ENCODE data around the gene MPRIP.
"Not testable (repeated sequence)": the region's sequence is repeated elsewhere in the genome, so short reads cannot be mapped to it uniquely, and the experiment has no call there.

The MPRIP gene

GRCh38 chr17:17175340-17175739 is 133.1 kb downstream of the MPRIP start:
- no peak for DNase-seq

- DNase-seq = peak; percentile 41
Observed at GRCh38 chr17:17175917-17176316, 133.7 kb downstream of the MPRIP start.

DNA sequence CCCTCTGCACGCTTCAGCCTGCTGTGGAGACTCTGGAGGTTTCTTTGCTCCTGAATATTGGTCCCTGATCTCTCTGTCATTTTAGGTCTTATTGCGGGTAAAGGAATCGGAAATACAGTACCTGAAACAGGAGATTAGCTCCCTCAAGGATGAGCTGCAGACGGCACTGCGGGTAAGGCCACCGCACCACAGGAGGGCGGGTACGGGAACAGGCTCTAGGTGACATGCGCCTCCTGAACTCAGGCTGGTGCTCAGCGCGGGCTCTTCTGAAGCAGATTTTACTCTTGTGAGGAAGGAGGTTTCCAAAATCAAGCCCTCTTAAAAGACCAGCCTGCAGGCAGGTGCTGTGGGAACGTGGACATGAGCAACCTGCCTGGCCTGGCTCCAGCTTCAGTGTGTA is 134.1 kb downstream of the MPRIP start:
- no peak for DNase-seq

DNA sequence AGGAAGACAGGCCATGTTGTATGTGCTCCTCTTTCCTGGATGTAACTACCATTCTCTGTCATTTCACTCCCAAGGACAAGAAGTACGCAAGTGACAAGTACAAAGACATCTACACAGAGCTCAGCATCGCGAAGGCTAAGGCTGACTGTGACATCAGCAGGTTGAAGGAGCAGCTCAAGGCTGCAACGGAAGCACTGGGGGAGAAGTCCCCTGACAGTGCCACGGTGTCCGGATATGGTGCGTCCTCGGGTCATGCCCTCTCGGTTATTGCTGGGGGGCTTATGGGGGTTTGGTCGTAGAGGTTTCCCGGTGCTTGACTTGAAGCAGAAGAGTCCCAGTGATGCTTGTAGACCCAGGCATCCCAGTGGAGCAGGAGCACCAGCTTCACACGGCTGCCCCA is 134.9 kb downstream of the MPRIP start:
- DNase-seq = no peak

DNA sequence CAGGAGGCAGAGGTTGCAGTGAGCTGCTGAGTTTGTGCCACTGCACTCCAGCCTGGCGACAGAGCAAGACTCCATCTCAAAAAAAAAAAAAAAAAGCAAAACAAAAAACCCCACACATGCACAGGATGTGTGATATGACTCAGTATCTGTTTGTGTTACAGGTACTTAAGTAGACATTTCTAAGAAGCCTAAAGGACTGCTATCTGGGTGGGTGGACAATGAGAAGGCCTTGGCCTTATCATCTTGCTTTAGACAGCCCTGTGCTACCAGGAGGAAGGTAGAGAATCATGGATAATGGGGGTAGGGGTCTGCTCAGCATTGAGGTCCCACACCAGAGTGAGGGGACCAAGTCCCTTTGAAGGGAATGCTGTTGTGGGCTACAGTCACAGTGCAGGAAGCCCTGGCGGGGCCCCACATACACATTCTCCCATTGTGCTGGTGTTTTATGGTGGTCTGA is 137.1 kb downstream of the MPRIP start:
- peak; percentile 74 for DNase-seq

DNA sequence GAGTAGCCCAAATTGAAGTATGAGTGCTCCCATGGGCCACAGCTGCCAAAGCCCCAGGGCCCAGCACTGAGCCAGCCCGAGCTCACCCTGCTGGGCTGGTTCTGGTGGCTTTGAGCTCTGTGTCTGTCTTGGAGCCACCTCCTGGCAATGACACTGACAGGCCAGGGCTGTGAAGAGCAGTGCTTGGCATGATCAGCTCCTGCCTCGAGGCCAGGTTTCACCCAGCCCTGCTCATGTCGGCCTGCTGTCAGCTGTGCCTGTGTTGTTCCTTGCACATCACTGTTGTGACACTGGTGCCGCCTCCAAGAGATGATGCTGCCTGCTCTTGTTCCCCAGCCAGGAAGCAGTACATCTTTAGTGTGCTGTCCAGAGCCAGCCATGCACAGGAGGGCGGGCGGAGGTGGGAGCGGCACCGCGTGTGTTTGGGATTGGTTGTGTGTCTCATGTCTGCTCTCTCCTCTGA is 137.9 kb downstream of the MPRIP start:
- DNase-seq = peak; percentile 31

GRCh38 chr17:17180741-17181525 is 138.7 kb downstream of the MPRIP start:
- no peak for DNase-seq

GRCh38 chr17:17181666-17182597 is 139.7 kb downstream of the MPRIP start:
- DNase-seq = peak; percentile 77

GRCh38 chr17:17182598-17183136 is 140.4 kb downstream of the MPRIP start:
- DNase-seq = peak; percentile 24

DNA sequence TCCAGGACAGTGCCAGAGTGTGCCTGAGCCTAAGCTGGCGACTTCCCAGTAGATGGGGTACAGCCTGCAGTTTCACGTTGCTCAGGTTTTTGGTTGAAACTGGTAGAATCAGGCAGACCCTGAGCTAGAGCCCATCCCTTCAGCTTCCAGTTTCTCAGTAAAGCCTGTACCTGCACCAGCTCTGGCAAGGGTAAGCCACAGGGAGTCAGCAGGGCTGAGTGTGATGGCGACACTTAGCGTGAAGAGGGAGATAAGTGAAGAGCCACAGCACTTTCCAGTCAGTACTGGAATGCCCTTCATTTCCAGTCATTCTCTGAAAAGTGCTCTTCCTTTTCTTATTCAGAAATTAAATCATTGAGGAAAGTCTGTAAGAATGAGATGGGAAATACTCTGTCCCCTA is 141.5 kb downstream of the MPRIP start:
- no peak for DNase-seq

DNA sequence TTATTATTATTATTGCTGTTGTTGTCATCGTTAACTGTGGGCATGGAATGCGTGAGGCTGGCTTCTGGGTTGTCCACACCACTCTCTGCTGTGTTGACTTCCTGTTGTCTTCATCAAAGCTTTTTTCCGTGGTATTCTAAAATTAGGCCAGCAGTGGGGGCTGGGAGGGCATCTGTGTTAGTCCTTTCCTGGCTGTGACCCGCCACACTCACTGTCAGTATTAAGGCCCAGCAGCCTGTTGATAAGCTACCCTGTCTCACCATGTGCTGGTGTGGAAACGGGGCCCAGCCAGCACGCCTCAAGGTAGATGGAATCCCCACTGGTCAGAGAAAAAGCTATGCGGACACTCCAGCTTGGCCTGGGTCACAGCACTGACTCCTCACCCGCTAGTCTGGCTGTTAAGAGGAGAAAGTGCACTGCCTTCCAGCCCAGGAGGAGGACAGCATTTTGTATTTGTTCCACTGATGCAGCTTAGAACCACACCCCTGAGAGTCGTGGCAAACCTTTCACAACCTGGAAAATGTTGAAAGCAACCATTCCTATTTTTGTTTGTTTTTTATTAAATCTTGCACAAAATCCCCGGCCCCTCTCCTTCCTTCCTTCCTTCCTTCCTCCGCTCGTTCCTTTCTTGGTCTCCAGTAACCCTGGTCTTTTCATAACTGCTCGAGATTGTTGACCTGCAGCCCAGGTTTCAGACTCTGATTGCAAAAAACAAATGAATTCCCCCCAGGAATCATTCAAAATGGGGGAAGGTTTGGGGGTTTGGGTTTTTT is 142.9 kb downstream of the MPRIP start:
- peak; percentile 54 for DNase-seq

DNA sequence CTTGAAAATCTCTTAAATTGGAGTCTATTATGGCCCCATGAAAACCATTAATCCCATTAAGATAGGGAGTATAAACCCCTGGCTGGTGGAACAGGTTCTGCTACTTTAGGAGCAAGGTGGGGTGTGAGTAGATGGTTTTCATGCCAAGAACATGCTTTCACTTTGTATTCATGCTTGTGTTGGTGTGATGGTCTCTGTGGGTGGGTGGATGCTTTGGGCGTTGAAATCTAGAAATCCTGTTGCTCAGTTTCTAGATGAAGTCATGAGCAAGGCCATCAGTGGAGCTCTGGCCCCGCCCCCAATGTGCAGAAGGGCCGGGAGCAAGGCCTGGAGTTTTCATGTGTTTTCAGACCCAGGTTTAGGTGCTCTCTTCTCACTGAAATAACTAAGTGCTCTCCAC is 143.8 kb downstream of the MPRIP start:
- peak; percentile 30 for DNase-seq

DNA sequence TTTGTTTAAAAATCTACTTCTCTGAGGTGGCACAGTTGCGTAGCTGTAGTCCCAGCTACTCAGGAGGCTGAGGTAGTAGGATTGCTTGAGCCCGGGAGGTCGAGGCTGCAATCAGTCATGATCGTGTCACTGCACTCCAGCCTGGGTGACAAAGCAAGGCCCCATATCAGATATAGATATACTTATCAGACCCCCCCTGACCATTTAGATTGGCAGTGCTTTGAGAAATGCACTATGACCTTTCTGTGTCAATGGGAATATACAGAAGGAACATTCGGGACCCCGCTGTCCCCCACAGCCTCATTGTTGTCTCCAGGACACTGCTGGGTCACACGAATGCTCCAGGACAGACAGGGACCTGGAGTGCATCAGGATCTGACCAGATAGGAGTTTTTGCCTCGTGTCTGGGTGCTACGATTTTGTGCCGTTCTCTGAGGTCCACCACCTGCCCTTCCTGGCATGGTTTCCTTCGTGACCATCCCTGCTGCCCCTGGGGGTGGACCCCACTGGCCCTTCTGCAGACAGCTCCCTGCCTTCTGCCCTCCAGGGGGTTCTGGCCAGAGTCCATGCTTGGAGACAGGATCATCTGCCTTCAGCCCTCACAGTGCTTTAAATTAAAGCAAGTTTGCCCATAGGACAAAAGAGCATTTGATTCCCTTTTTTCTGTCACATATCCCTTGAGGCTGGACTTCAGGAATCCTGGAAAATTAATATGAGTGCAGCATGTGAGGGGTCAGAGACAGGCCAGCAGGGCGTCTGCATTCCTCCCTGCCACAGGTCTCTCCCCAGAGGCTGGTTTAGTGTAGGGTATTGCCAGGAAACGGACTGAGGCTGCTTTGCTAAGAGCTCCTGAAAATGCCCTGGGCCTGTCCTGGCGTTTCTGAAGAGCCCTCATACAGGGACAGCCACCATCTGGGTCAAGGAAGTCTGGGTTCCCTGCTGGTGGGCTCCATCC is 144.6 kb downstream of the MPRIP start:
- DNase-seq = no peak

DNA sequence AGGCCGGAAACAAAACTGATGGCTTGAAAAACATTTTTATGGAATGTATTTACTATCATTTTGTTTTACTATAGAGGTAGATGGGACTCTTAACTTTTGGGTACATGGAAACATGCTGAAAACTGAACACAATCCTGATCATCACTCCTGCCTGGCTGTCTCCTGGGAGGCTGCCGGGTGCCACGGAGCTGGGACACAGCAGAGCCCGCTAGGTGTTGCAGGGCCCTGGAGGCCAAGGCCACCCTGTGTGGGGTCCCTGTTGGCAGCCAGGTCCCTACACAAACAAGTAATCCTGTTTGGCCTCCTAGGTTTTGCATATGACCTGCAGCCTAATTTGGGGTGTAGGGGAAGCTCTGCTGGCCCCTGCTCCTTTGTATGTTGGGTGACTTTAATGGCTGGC is 146.3 kb downstream of the MPRIP start:
- DNase-seq = no peak

- no peak for DNase-seq
Observed at GRCh38 chr17:17189559-17189958, 147.3 kb downstream of the MPRIP start.

GRCh38 chr17:17190188-17190587 is 147.9 kb downstream of the MPRIP start:
- DNase-seq = no peak

GRCh38 chr17:17191346-17191792 is 149.1 kb downstream of the MPRIP start:
- no peak for DNase-seq

GRCh38 chr17:17191961-17192381 is 149.7 kb downstream of the MPRIP start:
- no peak for DNase-seq

DNA sequence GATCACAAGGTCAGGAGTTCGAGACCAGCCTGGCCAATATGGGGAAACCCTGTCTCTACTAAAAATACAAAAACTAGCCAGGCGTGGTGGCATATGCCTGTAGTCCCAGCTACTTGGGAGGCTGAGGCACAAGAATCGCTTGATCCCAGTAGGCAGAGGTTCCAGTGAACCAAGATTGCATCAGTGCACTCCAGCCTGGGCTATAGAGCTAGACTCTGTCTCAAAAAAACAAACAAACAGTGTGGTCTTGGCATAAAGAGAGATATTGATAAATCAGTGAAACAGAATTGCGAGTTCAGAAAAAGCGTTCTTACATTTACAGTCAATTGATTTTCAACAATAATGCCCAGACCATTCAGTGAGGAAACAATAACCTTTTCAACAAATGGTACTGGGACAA is 153.2 kb downstream of the MPRIP start:
- not testable (repeated sequence) for DNase-seq

DNA sequence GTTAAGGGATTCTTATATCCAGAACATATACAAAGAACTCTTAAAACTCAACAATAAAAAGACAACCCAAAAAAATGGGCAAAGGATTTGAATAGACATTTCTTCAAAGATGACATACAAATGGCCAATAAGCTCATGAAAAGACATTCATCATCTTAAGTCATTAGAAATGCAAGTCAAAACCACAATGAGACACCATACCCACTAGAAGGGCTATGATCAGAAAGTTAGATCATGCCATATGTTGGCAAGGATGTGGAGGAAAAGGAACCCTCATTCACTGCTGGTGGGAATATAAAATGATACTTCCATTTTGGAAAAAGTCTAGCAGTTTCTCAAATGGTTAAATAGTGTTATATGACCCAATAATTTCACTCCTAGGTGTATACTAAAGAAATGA is 154.5 kb downstream of the MPRIP start:
- DNase-seq = no peak

GRCh38 chr17:17198281-17198680 is 156.0 kb downstream of the MPRIP start:
- DNase-seq = no peak

Measured in CD4-positive, alpha-beta T cell treated with Interleukin-4 for 4 hours (primary cell).